ENCODE data around the gene SORCS2. TPM values are rescaled to one million over a fixed set of nuclear protein-coding genes. Genes with fewer than 3 reads are reported as not detected.
A peak's percentile ranks its signal among the peaks of the same experiment; 100 is the strongest.

The SORCS2 gene
- total RNA-seq, 1 donor from 2014 or later = 2.8 TPM

DNA sequence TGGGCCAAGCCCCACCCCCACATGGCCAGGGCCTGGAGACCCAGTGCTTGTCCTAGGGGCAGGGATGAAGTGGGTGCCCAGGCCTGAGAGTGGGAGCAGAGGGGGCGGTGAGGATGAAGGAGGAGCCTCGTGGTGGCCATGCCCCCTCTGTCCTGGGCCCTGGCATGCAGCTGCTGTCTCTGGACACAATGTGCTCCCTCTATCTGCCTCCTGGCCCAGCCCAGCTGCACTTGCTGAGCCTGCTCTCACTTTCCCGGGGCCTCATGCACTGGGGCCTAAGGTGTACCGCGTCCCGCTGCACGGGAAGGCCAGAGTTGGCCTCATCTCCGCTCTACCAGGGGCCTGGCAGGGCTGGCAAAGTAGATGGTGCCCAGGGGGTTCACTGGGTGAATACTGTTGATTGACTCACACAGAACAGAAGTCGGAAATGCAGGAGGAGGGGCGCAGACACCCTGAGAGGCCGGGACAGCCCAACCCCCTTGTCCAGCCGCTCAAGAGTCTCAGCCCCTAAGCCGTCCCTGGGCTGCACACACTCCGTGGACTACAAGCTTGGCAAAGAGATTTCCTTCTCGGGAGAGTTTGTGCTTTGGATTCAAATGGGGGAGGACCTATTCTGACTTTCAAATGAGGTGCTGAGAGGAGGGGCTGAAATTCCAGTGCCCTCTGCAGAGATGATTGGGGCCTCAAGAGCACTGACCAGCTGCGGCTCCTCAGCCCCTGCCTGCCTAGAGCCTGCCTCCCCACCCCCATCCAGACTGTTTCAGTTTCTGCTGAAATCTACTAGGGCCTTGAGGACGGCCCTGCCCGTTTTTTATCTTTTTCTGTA, 130.0 kb downstream of the SORCS2 start:
- no peak for DNase-seq (ENCODE audit: low read depth)

DNA sequence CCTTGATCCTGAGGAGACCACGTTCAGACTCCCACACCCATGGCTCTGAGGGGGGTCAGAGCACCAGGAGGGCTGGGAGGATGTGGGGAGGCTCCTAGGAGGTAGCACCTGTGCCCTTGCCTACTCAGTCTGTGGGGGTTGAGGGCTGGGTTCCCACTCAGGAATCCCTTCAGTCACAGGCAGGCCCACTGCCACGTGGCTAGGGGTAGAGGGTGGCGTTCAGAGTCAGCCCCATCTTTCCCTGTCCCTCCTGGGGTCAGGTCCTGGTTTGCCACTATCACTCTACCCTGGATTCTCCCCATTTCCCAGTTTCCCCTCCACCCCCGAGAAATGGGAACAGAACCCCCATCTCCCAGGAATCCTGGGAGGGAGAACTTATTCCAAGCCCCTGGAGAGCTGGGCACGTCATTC, 131.1 kb downstream of the SORCS2 start:
- no peak for DNase-seq (ENCODE audit: low read depth)

DNA sequence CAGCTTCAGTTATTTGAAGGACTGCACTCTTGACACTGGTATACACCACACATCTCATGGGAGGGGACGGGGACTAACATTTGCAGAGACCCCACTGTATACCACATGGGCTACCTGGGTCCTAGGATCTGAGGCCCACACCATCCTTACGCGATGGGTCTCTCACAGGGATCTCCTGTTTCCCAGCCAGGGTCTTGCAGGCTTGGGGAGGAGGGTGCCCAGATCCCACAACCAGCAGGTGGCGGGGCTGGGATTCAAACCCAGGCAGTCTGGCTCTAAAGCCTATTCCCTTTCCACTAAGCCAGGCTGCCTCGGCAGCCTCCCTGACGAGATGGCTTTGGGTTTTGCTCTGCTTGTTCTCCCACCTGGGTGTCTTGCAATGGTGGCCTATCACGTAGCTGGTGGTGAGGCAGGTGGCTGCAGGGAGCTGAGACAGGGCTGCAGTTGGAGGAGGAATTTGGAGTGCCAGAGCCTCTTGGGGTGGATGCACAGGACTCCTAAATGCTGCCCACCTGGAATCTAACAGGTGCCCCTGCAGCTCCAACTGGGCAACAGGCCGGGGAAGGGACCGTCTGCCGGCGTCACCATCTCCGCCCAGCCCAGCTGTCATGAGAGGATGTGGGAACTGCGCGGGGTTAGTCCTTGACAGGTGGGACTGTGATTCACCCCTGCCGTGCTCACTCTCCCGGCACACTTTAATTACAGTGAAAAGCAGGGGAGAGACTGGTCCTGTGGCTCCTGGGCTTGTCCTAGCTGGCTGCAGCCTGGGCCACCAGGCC, 131.7 kb downstream of the SORCS2 start:
- peak; percentile 91 for DNase-seq (ENCODE audit: low read depth)

DNA sequence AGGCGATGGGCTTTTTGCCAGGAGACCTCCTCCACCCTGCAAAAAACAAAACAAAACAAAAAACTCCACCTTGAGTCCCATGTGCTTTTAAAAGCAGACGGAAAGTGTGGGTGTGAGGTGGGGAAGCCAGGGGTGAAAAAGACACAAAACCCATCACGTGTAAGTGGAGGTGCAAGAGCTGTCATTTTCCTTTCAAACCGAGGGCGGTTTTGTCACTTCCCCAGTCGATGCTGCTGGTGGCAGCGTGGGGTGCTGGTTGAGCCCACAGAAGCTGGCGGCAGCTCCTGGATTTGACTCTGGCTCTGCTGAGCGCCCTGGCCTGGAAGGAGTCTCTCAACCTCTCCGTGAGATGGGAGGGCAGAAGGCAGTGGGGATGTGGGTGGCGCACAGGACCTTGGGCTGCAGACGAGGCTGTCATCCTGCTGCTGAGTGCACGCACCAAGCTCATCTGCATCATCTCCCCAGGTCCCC, 132.3 kb downstream of the SORCS2 start:
- peak; percentile 30 for DNase-seq (ENCODE audit: low read depth)

DNA sequence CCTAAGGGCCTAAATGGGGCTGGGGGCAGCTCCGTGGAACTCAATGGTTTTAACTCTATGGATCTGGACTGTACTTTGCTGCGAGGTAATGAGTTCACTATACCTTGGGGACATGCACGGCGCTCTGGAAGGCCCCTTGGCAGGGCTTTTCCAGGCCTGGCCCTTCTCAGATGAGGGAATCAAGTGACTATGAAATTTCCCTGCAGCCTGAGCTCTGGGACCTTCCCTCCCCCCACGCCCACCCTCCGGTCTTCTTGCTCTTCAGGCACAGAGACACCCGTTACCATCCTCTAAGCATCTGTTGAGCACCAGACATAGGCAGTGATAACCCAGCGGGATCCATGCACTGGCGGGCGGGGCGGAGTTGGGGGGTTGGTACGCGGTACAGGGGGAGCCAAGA, 133.2 kb downstream of the SORCS2 start:
- DNase-seq (ENCODE audit: low read depth) = no peak

DNA sequence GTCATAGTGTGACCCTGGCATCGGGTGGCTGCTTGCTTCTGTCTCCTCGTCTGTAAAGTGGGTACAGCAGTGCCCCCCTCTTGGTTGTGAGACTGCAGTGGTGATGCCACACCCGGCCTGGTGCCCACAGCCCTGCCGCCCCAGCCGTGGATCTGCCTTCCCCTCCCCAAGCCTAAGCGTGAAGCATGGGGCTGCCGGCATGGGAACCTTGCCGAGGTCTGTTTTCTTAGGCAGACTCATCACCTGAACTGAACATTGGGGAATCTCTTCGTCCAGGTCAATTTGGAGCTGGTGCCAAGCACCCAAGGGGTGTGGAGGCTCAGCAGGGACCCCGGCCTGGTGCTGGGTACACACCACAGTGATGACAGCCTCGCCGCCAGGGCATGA, 134.0 kb downstream of the SORCS2 start:
- no peak for DNase-seq (ENCODE audit: low read depth)

DNA sequence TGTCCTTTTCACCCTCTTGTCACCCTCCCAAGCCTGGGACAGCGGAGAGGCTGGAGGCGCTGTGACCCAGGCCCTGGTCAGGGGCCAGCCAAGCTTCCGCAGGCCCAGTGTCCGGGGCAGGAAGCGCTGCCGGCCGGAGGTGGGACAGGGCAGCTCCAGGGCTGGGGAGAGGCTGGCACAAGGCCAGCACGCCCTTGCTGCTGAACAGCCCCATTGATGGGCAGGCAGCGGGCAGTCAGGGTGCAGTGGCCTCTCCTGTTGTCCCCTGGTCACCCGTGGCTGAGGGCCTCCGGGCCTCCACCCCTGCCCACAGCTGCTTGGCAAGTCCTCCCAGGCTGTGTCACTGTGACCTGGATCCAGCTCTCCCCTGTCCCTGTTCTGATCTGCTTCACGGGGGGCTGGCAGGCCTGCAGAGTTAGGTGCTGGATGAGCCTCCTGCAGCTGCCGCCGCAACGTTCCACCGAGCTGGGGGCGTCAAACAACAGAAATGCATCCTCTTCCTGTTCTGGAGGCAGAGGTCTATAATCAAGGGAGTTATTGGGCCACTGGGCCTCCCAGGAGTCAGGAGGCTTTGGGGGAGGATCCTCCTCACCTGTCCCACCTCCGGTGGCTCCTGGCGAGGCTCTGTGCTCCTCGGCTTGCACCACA, 134.5 kb downstream of the SORCS2 start:
- no peak for DNase-seq (ENCODE audit: low read depth)

DNA sequence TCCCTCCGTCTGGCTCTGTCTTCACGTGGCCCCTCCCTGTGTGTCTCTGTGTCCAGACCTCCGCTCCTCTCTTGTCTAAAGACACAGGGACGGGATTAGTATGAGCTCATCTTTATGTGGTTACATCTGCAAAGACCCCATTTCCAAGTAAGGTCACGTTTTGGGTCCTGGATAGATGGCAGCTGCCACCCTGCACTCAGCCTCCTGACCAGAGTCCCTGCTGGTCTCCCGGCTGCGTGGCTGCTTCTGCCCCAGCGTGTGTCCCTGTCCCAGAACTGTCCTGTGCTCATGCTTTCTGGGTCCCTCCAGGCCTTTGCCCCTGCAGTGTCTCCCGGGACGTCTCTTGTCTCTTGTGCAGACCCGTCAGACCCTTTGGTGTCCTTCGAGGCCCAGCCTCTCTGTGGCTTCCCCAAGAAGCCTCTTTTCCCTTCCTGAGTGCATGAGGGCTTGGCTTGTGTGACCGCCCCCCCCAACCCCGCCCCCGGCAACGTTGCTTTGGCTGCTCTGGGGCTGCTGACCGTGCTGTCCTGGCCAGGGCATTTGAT, 135.1 kb downstream of the SORCS2 start:
- peak; percentile 53 for DNase-seq (ENCODE audit: low read depth)

DNA sequence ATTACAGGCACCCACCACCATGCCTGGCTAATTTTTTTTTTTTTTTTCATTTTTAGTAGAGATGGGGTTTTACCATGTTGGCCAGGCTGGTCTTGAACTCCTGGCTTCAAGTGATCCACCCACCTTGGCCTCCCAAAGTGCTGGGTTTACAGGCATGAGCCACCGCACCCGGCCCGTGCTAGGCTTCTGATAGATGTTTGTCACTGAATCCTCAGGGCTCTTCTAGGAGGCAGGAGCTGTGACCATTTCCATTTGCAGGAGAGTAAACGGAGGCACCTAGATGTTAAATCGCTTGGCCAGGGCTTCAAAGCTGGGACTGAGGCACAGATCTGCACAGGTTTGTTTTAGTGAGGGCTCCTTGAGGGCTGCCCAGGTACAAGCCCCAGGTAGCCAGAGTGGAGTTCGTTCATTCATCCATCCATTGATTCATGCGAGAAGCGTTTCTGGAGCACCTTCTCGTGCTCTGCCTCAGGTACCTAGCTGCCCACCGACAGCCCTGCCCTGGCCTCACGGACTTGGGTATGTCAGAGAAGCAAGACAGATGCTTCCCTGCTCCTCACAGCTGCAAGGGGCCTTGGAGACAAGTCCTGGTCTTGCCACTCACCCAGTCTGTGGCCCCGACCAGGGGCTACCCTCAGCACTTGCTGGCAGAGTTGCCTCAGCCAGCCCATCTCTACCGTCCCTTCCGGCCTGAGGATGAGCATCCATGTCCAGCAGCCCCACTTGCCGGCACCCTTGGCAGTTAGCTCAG, 136.0 kb downstream of the SORCS2 start:
- no peak for DNase-seq (ENCODE audit: low read depth)

DNA sequence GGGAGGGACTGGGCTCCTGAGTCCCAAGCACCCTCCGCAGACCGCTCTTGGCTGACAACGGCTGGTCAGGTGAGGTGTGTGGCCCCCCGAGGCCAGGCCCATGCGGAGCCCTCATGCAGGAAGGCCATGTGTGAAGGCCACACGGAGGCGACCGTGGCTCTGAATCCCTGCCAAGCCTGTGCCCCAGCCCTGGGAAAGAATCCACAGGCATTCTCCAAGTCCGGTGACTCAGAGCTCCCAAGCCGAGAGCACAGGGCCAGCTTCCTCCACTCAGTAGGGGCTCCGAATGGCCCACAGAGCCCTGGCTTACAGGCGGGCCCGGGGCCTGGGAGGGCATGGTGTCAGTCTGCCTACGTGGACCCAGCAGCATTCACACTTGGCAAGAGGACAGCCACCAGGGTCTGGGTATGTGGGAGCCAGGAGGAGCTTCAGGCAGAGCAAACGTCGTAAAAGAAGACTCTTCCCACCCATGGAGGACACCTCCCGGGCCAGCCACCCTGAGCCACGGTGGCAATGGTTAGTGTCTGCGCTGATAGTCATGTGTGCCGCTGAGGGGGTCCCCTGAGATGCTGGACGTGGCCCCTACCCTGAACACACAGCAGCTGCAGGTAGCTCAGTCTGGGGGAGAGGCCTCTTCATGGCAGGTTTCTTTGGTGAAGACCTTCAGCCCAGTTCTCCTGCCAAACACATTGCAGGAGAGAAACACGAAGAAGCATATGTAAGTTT, 136.7 kb downstream of the SORCS2 start:
- DNase-seq (ENCODE audit: low read depth) = peak; percentile 94

DNA sequence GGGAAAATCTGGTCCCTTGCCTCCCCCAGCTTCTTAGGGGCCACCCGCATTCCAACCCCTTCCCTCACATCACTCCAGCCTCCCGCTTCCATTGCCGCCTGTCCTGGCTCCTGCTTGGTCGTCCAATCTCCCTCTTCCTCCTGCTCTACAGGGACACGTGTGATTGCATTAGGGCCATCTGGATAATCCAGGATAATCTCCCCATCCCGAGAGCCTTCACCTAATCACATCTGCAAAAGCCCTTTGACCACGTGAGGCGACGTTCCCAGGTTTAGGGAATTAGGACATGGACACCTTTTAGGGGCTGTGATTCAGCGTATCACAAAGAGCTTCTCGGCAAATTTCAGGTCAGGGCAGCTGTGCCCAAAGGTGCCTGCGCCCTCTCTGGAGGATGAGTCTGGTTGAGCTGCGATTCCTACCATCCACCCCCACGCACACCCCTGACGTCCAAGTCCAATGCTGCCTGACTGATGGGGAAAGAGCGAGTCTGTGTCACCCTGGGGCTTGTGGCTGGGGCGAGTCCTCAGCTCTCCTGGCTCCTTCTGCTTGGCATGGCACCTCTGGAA, 137.8 kb downstream of the SORCS2 start:
- no peak for DNase-seq (ENCODE audit: low read depth)

DNA sequence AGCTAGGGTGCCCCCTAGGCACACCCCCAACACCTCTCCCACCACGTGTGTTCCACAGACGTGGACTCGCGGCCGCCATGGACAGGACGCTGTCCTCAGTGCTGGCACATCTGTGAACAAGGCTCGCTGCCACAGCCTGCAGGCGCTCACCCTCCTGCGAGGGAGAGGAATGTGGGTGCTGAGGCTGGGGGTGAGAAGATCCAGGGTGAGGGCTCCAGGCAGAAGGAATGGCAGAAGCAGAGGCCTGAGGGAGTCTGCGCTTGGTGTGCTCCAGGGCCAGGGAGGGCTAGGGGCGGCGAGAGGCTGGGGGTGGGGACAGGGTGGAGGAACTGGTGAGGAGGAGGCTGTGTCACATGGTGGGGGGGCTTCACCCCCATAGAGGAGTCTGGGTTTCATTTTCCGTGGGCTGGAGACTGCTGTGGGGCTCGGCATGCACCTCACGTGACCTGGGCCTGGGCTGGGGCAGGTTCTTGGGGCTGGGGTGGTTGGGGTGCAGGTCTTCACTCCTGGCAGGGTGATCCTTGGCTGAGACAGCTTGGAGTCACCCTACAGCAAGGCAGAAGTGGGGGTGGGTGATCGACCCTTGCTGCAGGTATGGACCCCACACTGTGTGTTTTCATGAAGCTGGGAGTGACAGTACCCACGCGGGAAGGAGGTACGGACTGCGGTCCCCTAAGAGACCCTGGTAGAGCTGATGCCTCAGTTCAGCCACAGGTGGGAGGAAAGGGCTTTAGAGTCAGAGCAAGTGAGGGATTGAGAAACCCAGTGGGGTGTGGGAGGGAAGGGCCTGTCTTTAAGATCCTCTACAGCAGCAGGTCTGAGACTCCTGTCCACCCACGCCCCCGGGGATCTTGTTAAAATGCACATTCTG, 138.7 kb downstream of the SORCS2 start:
- no peak for DNase-seq (ENCODE audit: low read depth)

DNA sequence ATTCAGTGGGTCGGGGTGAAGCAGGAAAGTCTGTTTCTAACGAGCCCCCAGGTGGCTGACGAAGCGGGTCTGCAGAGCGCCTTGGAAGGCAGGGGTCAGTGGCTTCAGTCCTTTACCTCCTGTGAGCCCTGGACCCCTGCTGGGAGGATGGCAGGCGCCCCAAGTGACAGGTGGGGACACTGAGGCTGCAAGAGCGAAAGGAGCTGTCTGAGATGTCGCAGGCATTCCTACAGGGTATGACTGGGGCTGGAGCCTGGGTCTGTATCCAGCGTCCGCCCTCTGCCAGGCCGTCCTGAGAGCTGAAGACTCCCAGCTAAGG, 139.3 kb downstream of the SORCS2 start:
- no peak for DNase-seq (ENCODE audit: low read depth)

DNA sequence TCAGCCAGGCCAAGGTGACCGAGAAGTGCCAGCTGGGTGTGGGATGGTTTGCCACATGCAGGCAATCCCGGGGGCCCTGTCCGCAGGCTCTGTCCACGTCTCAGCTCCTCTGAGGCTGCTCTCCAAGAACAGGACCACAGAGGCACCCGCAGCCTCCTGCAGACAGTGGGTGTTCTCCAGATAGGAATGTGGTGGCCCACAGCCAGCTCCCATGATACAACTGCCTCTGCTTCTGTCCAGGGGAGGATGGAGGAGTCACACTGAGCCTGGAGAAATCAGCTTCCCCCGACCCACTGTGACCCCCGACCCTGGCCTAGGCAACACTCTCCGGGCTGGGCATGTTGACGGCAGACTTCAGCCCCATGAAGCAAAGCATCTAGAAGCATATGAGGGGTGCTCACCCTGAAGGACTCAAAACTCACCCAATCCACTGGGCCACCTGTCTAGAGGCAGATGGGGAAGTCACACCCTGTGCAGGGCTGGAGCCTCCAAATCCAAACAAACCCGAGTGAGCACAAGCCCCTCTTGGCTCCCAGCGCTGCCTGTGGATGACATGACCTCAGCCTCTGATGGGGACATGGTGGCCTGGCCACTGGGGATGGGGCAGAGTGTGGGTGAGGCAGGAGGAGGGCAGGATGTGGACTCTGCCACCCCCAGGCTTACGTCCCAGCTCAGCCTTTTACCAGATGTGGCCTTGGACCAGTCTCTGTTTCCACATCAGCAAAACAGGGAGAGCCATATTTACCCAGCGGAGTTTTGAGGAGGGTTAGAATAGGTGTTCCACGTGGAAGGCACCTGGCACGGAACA, 140.1 kb downstream of the SORCS2 start:
- peak; percentile 94 for DNase-seq (ENCODE audit: low read depth)

DNA sequence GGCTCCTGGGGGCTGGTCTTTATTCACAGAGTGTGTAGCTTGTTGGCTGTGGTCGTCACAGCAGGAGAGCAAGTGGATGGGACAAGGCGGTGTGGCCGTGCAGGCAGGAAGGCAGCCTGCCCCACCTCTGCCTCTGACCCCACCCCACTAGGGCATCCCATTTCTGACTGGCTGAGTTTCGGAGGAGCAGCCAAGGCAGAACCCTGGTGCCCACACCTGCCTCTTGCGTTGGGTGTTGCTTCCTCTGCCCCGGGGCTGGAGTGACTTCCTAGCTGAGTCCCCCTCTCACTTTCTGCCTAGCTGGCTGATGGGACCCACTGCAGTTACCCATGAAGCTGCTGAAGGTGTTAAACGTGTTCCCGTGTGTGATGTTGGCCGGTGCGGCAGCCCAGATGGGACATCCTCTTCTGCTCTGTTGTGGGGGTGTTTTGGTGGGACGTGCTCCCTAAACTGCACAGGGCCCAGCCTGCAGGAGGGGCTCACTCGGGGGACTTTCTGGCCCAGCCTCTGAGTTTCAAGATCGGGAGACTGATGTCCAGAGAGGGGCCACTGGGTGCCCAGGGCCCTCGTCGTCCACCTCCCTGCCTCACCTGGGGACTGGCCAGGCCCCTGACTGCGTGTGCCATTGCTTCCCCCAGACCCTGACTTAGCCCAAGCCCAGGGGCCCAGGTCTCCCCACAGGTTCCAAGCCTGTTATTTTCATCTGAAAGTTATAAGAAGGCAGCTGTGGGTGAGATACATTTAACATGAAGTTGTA, 140.9 kb downstream of the SORCS2 start:
- no peak for DNase-seq (ENCODE audit: low read depth)

DNA sequence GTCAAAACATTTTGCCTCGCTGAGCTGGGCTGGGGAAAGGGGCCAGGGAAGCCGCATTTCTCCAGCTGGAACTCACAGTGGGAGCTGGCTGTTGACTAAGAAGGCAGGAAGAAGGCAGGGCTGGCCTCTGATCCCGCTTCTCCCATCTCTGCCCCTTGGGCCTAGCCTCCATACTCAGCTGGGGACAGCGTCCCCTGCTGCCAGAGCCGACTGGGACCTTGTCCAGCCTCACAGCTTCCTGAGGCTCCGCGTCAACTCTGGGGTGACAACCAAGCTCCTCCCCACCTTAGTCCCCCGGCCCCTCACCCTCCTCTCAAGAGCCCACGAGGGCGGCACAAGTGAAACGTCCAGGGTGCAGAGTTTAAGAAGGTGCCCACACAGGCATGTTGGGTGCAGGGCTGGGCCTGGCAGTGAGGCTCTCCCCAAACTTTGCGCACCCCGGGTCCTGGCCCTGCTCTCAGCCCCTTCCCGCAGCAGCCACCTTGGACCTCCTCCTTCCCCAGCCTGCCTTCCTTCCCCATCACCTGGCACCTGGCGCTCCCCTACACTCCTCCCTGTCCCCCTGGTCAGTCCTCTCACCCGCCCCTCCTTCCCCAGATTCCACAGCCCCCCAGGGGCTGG, 141.6 kb downstream of the SORCS2 start:
- DNase-seq (ENCODE audit: low read depth) = no peak

All from myocyte (in vitro differentiated cells).